HG02588 (cell line): ENCODE data around the gene NEGR1.

Experiments
- ATAC-seq: cut with Tn5 transposase; IDR thresholded peaks from one replicate; pipeline ENCODE4 v1.9.1; 2021; ENCODE audit warnings: mild to moderate bottlenecking, moderate library complexity; ENCODE audit not compliant: unreplicated experiment

NEGR1 gene

GRCh38 chr1:72235062-72235461 lies 47.3 kb downstream of the NEGR1 start:
- no peak for ATAC-seq

- ATAC-seq = no peak
Measured at GRCh38 chr1:72230746-72231145, 51.6 kb downstream of the NEGR1 start.

- no peak for ATAC-seq
Measured at GRCh38 chr1:72229893-72230292, 52.4 kb downstream of the NEGR1 start.

GRCh38 chr1:72227667-72228066 lies 54.7 kb downstream of the NEGR1 start:
- no peak for ATAC-seq

- ATAC-seq = no peak
Measured at GRCh38 chr1:72224506-72224905, 57.8 kb downstream of the NEGR1 start.

- ATAC-seq = no peak
Measured at GRCh38 chr1:72221811-72222210, 60.5 kb downstream of the NEGR1 start.

GRCh38 chr1:72218141-72218739 lies 64.1 kb downstream of the NEGR1 start:
- no peak for ATAC-seq

- no peak for ATAC-seq
Measured at GRCh38 chr1:72207059-72207458, 75.3 kb downstream of the NEGR1 start.

- no peak for ATAC-seq
Measured at GRCh38 chr1:72202761-72203160, 79.6 kb downstream of the NEGR1 start.

- no peak for ATAC-seq
Measured at GRCh38 chr1:72197786-72198185, 84.6 kb downstream of the NEGR1 start.

GRCh38 chr1:72186733-72187307 lies 95.5 kb downstream of the NEGR1 start:
- no peak for ATAC-seq

- ATAC-seq = no peak
Measured at GRCh38 chr1:72184099-72184701, 98.1 kb downstream of the NEGR1 start.

- no peak for ATAC-seq
Measured at GRCh38 chr1:72182859-72183258, 99.5 kb downstream of the NEGR1 start.

- no peak for ATAC-seq
Measured at GRCh38 chr1:72178266-72178665, 104.1 kb downstream of the NEGR1 start.

- ATAC-seq = no peak
Measured at GRCh38 chr1:72177711-72178110, 104.6 kb downstream of the NEGR1 start.

GRCh38 chr1:72170246-72170645 lies 112.1 kb downstream of the NEGR1 start:
- no peak for ATAC-seq

GRCh38 chr1:72166426-72166825 lies 115.9 kb downstream of the NEGR1 start:
- no peak for ATAC-seq

GRCh38 chr1:72150508-72150907 lies 131.8 kb downstream of the NEGR1 start:
- ATAC-seq = no peak

- no peak for ATAC-seq
Measured at GRCh38 chr1:72141875-72142274, 140.5 kb downstream of the NEGR1 start.

- no peak for ATAC-seq
Measured at GRCh38 chr1:72140222-72140621, 142.1 kb downstream of the NEGR1 start.

- no peak for ATAC-seq
Measured at GRCh38 chr1:72137656-72138055, 144.7 kb downstream of the NEGR1 start.

GRCh38 chr1:72129869-72130268 lies 152.5 kb downstream of the NEGR1 start:
- ATAC-seq = no peak
